Small intestine (tissue), 7 donors: ENCODE data around the gene VPS39. TPM values are rescaled to one million over a fixed set of nuclear protein-coding genes. Genes with fewer than 3 reads are reported as not detected.

Source experiments
- DNase-seq, 2 donors: peaks; one replicate each; pipeline versions ENCODE4 v3.0.0 to v3.0.0-alpha.2; 2013
- FAIRE-seq: peaks from 2 replicates; lab custom pipeline; 2012; peaks lifted over from hg19 to GRCh38; lab: Jason Lieb, UNC
- H3K27ac ChIP-seq, 3 donors: one replicate each; pipeline ENCODE4 v1.5.1; 2013; ENCODE audit warnings: low read length in 2 of 3, mild to moderate bottlenecking in 2 of 3, control low read depth in 1 of 3, inconsistent platforms in 1 of 3, low read depth in 1 of 3, moderate library complexity in 1 of 3
- H3K27me3 ChIP-seq, 3 donors: one replicate each; pipeline ENCODE4 v1.6.1; 2013; ENCODE audit warnings: low read length in 3 of 3, inconsistent platforms in 1 of 3; ENCODE audit not compliant: control insufficient read depth in 3 of 3, insufficient read depth in 3 of 3
- H3K36me3 ChIP-seq, 3 donors: one replicate each; pipeline ENCODE4 v1.6.1; 2013; ENCODE audit warnings: low read length in 3 of 3, inconsistent platforms in 1 of 3, low read depth in 1 of 3, mild to moderate bottlenecking in 1 of 3, moderate library complexity in 1 of 3; ENCODE audit not compliant: control insufficient read depth in 3 of 3, insufficient read depth in 2 of 3
- H3K4me1 ChIP-seq, 3 donors: one replicate each; pipeline ENCODE4 v1.6.1; 2013; ENCODE audit warnings: low read length in 2 of 3, inconsistent platforms in 1 of 3, low read depth in 1 of 3, mild to moderate bottlenecking in 1 of 3, moderate library complexity in 1 of 3; ENCODE audit not compliant: control insufficient read depth in 3 of 3, insufficient read depth in 2 of 3
- H3K4me3 ChIP-seq, 3 donors: one replicate each; pipeline ENCODE4 v1.5.1; 2013; ENCODE audit warnings: low read length in 3 of 3, control low read depth in 1 of 3, inconsistent platforms in 1 of 3, low read depth in 1 of 3, mild to moderate bottlenecking in 1 of 3, moderate library complexity in 1 of 3
- H3K9me3 ChIP-seq, 2 donors: one replicate each; pipeline ENCODE4 v1.6.1; 2013; ENCODE audit warnings: low read depth in 1 of 2, low read length in 1 of 2; ENCODE audit not compliant: control insufficient read depth in 2 of 2, insufficient read depth in 1 of 2
- WGBS, 3 donors: extraction: QIAGEN DNeasy Blood & Tissue Kit; methylation state at CpG; one replicate each; pipeline ENCODE4 v1.1.7; 2013; 5-methylcytosine and 5-hydroxymethylcytosine counted together
- polyA plus RNA-seq, 4 donors: library from polyadenylated mRNA; stranded (reverse) in 3 of 4; unstranded in 1 of 4; fragments of 200-250 nt in 3 of 4; fragments of 120-200 nt in 1 of 4; gene quantifications; one replicate each; pipeline versions ENCODE4 v1.2.1 to v1.2.3, GENCODE V29; 2013
- donor health status: healthy with polysubstance abuse.
- donor health status: control.
- donor health status: control.
- donor health status: Bipolar disorder and iron deficiency.
- donor health status: healthy.

VPS39 gene
- polyA plus RNA-seq, 4 donors = 28.2 to 58.3 (median 41.4) TPM

DNA sequence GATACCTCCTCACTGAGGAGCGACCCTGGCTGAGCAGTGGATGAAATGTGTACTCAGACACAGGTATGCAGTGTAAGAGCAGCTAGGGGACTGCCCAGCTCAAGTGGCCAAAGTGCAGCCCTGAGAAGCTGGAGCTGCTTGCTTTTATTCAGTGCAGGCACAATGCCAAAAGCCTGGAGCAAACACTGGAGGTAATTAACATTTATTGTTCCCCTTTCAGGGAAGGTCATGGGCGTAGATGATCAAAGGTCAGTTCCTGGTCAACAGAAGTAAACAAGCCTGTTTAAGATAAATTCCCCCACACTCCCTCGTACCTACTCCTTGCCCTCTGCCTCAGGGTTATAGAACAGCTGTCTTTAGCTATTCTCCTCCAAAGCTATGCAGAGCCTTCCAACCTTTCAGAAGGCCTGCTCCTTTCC lies 69.1 kb downstream of the VPS39 start:
- H3K4me3 ChIP-seq = no peak overlapping the region
- DNase-seq (peak; percentile 80 to 99), FAIRE-seq (no peak)
- peak overlapping the region; percentile 54 to 87 (median 84) for H3K27ac ChIP-seq
- H3K4me1 ChIP-seq = peaks cover 0 to 5% (median 3%) of the 10 kb centered on the region in 3 donors
- 11 to 48% (median 27%) methylated on average over 3 of the region's 3 CpGs for WGBS, 3 donors
- H3K36me3 ChIP-seq = peaks cover 0 to 2% (median 0%) of the 10 kb centered on the region in 3 donors
- H3K9me3 ChIP-seq = peaks cover 4 to 45% of the 10 kb centered on the region in 2 donors
- H3K27me3 ChIP-seq = no peaks in the 10 kb centered on the region

DNA sequence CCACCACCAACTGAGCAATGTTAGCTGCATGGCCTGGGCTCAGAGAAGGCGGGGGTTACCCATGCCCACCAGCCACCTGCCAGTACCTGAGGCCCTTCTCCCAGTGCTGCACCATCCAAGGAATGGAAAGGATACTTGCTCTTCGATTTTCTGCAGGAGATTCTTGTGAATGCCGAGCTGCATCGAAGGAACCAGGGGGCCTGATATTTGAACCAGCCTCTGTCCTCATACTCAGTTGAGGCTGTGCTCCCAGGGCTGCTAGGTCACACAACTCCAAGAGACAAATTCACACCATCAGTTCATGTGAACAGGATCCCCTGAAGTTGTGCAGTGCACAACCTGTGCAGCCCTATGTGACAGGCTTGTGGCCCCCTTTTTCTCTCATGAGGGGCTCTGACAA lies 69.7 kb downstream of the VPS39 start:
- 86 to 92% (median 92%) methylated on average over 4 of the region's 4 CpGs for WGBS, 3 donors
- H3K36me3 ChIP-seq = peaks cover 0 to 2% (median 0%) of the 10 kb centered on the region in 3 donors
- DNase-seq (no peak), FAIRE-seq (no peak)
- H3K27me3 ChIP-seq = no peaks in the 10 kb centered on the region
- peaks cover 4 to 45% of the 10 kb centered on the region in 2 donors for H3K9me3 ChIP-seq
- H3K4me3 ChIP-seq = no peak overlapping the region
- H3K27ac ChIP-seq = no peak overlapping the region
- H3K4me1 ChIP-seq = peaks cover 0 to 5% (median 3%) of the 10 kb centered on the region in 3 donors

DNA sequence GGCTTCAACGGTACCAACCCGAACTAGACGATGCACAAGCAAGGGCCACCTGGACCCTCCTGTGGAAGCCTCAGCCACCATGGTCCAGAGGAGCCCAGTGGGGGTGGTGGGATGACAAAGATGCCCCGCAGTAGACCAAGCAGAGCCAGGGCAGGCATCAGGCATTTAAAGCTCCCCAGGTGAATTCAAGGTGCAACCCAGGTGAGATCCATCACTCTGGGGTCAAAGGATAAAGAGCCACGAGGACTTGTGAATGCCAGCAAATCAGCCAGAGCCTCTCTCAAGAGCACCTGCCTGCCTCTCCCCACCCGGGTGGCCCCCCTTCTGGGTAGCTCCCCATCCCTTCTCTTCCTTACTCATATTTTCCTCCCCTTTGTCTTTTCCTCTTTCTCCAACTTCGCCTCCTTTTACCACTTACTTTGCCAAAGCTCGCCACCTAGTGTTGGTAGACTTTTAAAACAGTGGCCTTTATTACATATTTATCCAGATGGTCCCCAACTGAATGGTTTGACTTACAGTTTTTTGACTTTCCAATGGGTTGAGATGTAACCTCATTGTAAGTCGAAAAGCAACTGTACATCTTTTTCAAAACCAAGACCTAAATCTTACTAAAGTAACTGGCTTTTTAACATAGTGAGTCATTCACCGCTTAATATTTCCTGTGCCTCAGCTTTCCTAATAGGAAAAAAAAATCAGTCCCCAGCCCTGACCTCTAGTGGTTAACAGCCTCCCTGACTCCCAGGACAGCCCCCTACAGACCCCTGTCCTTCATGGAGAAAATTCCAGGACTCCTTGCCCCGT lies 70.4 kb downstream of the VPS39 start:
- Histone ChIP-seq H3K27me3 (no peaks in the 10 kb centered on the region), H3K4me3 (no peak overlapping the region), H3K4me1 (peaks cover 0 to 5% (median 3%) of the 10 kb centered on the region in 3 donors), H3K27ac (no peak overlapping the region), H3K9me3 (peaks cover 4 to 45% of the 10 kb centered on the region in 2 donors), H3K36me3 (peaks cover 0 to 2% (median 0%) of the 10 kb centered on the region in 3 donors)
- no peak for FAIRE-seq
- DNase-seq = no peak
- 49 to 62% (median 60%) methylated on average over 11 of the region's 11 CpGs for WGBS, 3 donors

DNA sequence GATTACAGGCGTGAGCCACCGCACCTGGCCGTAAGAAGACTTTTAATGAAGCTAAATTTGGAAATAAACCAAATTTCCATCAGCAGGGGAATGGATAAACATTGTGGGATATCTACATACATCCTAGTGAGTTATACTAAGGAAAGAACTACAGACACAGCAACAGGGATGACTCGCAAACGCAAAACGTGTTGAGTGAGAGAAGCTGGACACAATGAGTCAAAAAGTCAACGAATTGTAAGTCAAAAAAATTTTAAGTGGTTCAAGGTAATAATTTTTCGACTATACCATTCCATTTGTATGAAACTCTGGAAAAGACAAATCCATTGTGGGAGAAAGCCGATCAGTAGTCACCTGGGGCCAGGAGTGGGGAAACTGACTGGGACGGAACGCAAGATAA lies 71.6 kb downstream of the VPS39 start:
- Histone ChIP-seq H3K4me3 (no peak overlapping the region), H3K27ac (no peak overlapping the region), H3K4me1 (peaks cover 0 to 5% (median 3%) of the 10 kb centered on the region in 3 donors), H3K36me3 (peaks cover 0 to 2% (median 0%) of the 10 kb centered on the region in 3 donors), H3K9me3 (peaks cover 4 to 45% of the 10 kb centered on the region in 2 donors), H3K27me3 (no peaks in the 10 kb centered on the region)
- 86 to 94% (median 90%) methylated on average over 11 of the region's 11 CpGs for WGBS, 3 donors
- FAIRE-seq (no peak), DNase-seq (no peak)

DNA sequence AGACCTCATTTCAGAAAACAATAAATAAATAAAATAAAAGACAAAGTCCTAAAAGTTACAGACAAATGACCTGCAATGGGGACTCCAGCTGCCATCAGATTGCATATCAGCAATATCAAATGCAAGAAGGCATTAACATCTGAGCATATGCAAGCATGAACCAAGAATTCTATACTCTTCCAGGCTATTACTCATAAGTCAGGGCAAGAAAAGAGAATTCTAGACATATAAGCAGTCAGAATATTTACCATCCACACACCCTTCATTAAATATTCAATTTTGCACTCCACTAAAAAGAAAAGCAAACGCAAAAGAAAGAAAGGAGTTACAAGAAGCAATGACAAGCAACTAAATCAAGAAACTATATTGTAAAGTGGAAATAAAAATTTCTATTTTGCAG lies 72.8 kb downstream of the VPS39 start:
- Histone ChIP-seq H3K4me3 (no peak overlapping the region), H3K9me3 (peaks cover 4 to 39% of the 10 kb centered on the region in 2 donors), H3K27ac (no peak overlapping the region), H3K36me3 (no peaks in the 10 kb centered on the region), H3K27me3 (no peaks in the 10 kb centered on the region), H3K4me1 (peaks cover 0 to 3% (median 3%) of the 10 kb centered on the region in 3 donors)
- no peak for FAIRE-seq
- DNase-seq = no peak
- WGBS, 3 donors = 80 to 90% (median 89%) methylated on average over 1 of the region's 1 CpG

DNA sequence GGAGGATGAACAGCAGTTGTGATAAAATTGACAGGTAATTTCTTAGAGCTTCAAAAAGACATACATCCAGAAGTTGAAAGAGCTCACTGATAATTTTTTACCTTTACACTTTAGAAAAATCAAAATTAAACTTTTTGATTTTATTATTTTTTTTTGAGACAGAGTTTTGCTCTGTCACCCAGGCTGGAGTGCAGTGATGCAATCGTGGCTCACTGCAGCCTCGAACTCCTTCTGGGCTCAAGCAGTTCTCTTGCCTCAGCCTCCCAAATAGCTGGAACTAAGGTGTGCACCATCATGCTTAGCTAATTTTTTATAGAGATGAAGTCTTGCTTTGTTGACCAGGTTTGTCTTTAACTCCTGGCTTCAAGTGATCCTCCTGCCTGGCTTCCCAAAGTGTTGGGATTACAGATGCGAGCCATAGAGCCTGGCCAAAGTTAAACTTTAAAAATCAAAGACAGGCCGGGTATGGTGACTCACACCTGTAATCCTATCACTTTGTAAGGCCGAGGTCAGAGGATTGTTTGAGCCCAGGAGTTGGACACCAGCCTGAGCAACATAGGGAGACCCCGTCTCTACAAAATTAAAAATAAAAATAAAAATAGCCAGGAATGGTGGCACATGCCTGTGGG lies 73.4 kb downstream of the VPS39 start:
- Histone ChIP-seq H3K9me3 (peaks cover 4 to 33% of the 10 kb centered on the region in 2 donors), H3K27ac (no peak overlapping the region), H3K27me3 (no peaks in the 10 kb centered on the region), H3K4me1 (peaks cover 0 to 2% (median 2%) of the 10 kb centered on the region in 3 donors), H3K4me3 (no peak overlapping the region), H3K36me3 (no peaks in the 10 kb centered on the region)
- no peak for DNase-seq
- 53 to 78% (median 68%) methylated on average over 6 of the region's 6 CpGs for WGBS, 3 donors
- no peak for FAIRE-seq

DNA sequence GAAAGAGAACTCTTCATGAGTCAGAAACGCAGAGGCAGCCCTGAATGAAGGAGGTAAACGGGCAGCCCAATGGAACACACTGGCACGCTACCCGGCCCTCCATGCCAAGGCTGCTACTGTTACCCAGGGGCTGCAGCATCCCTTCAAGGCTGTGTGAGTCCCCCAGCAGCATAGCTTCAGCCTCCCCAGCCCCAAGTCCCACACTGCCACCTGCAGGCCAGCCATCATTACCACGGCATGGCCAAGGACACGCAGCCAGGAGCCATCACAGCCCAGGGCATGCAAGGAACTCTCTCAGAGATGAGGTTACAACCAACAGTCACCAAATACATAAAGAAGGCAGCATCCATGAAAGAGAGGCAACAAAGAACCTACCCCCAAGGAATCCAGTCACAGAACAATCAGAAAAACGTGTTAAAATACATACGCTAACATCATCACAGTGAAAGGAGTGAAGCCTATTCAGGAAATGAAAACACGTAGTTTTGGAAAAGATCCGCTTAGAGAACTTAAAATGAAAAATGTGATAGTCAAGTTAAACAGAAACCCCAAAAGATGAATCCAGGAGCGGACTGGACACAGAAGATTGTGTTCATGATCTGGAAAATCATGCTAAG lies 74.1 kb downstream of the VPS39 start:
- FAIRE-seq = no peak
- H3K4me1 ChIP-seq = no peaks in the 10 kb centered on the region
- no peak overlapping the region for H3K27ac ChIP-seq
- DNase-seq = peak; percentile 62 to 65
- no peaks in the 10 kb centered on the region for H3K36me3 ChIP-seq
- WGBS, 3 donors = 72 to 79% (median 73%) methylated on average over 11 of the region's 11 CpGs
- no peaks in the 10 kb centered on the region for H3K27me3 ChIP-seq
- no peak overlapping the region for H3K4me3 ChIP-seq
- H3K9me3 ChIP-seq = peaks cover 4 to 26% of the 10 kb centered on the region in 2 donors

DNA sequence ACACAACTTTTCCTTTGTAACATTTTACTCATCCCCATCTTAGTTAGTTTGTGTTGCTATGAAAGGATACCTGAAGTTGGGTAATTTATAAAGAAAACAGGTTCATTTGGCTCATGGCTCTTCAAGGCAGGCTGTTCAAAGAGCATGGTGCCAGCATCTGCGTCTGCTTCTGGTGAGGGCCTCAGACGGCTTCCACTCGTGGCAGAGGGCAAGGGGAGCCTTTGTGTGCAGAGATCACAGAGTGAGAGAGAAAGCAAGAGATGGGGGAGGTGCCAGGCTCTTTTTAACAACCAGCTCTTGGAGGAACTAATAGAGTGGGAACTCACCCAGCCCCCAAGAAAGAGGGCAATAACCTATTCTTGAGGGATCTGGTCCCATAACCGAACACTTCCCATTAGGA lies 74.7 kb downstream of the VPS39 start:
- Histone ChIP-seq H3K36me3 (no peaks in the 10 kb centered on the region), H3K4me1 (no peaks in the 10 kb centered on the region), H3K4me3 (no peak overlapping the region), H3K27ac (no peak overlapping the region), H3K27me3 (no peaks in the 10 kb centered on the region), H3K9me3 (peaks cover 4 to 19% of the 10 kb centered on the region in 2 donors)
- WGBS, 3 donors = 85 to 94% (median 89%) methylated on average over 4 of the region's 4 CpGs
- FAIRE-seq = no peak
- DNase-seq = no peak
